Suppressor macrophage (primary cell): ENCODE measurements around the gene LRRK1.

Source experiments
- DNase-seq, 4 experiments: peaks; one replicate each; pipeline ENCODE4 v3.0.0-alpha.2; 2020 to 2022
- total RNA-seq, 17 experiments: gene quantifications; one replicate each; lab custom pipeline; 2026; ENCODE audit warnings: mixed read lengths in 6 of 17, inconsistent platforms in 3 of 17; lab: John Stamatoyannopoulos, UW

Gene LRRK1, protein sequence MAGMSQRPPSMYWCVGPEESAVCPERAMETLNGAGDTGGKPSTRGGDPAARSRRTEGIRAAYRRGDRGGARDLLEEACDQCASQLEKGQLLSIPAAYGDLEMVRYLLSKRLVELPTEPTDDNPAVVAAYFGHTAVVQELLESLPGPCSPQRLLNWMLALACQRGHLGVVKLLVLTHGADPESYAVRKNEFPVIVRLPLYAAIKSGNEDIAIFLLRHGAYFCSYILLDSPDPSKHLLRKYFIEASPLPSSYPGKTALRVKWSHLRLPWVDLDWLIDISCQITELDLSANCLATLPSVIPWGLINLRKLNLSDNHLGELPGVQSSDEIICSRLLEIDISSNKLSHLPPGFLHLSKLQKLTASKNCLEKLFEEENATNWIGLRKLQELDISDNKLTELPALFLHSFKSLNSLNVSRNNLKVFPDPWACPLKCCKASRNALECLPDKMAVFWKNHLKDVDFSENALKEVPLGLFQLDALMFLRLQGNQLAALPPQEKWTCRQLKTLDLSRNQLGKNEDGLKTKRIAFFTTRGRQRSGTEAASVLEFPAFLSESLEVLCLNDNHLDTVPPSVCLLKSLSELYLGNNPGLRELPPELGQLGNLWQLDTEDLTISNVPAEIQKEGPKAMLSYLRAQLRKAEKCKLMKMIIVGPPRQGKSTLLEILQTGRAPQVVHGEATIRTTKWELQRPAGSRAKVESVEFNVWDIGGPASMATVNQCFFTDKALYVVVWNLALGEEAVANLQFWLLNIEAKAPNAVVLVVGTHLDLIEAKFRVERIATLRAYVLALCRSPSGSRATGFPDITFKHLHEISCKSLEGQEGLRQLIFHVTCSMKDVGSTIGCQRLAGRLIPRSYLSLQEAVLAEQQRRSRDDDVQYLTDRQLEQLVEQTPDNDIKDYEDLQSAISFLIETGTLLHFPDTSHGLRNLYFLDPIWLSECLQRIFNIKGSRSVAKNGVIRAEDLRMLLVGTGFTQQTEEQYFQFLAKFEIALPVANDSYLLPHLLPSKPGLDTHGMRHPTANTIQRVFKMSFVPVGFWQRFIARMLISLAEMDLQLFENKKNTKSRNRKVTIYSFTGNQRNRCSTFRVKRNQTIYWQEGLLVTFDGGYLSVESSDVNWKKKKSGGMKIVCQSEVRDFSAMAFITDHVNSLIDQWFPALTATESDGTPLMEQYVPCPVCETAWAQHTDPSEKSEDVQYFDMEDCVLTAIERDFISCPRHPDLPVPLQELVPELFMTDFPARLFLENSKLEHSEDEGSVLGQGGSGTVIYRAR (N-terminal part only)
- total RNA-seq: 34.0 to 71.6 (median 47.6) reads per million in 17 experiments

- DNase-seq: peak; percentile 68 to 90 (median 81)
Measured at GRCh38 chr15:100918690-100919480, at the start of gene LRRK1. LRRK1 (plus strand) TSS chr15:100919357; CDS start chr15:100924633, 5,276 bp downstream.

DNA sequence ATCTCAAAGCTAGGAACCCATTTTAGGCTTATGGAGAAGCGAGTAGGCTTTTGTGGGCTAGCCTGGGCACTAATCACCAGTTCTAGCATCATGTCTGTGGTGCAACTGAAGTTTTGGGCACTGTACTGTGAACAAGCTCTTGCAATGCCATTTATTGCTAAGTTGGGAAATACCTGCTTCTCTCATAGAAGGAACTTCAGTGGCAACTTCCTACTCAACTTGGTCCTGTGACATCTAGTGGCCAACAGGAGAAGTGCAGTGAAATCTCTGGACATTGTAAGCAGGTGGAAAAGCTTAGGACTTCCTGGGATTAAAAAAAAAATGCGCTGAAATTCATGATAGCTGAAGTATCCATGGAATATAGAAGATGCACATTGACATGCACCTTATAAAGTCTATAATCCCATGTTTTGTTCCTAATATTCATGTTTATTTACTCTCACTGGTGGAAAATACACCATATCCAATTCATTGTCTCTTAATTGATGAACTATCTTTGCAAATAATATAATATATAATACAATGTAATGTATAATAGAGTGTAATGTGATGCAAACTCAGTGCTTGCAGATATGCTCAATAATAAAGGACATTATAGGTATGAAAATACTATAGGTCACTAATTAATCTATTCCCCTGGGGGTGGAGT lies 46.0 kb upstream of the LRRK1 start:
- DNase-seq: peak; percentile 82 to 91 (median 88)

- DNase-seq: no peak
Measured at GRCh38 chr15:100875495-100875894, 43.7 kb upstream of the LRRK1 start.

DNA sequence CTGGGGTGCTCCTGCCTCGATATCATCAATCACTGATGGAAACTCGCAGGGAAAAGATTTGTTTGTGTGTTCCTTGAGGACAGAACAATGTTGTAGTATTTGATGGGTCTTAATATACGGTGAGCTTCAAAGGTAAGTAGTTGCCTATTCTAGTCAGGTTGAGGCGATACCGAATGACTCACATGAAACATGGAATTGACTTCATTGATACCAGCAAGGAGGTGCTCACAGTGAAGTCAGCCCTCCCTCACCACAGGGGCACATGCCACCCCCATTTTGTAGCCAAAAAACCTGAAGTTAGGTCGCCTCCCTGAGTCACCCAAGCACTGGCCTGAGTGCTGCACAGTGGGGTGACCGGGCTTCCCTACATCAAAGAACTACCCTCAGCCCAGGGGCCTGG lies 43.2 kb upstream of the LRRK1 start:
- no peak for DNase-seq

DNA sequence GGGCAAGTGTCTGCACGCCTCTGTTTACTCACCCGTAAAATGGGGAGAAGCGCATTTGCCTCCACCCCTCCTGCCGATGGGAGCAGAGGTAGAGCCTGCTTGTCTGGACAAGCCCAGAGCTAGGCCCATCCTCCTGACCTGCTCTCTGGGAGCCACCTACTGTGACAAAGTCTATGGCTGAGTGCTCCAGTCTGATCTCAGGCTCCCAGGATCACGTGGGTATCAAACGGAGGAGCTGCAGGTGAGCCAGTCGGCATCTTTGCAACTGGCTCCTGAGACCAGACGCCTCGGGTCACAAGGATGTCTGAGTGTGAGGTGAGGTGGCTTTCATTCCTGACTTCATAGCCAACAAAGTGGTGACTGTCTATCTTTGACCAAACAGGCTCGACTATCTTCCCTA lies 41.6 kb upstream of the LRRK1 start:
- DNase-seq: no peak

DNA sequence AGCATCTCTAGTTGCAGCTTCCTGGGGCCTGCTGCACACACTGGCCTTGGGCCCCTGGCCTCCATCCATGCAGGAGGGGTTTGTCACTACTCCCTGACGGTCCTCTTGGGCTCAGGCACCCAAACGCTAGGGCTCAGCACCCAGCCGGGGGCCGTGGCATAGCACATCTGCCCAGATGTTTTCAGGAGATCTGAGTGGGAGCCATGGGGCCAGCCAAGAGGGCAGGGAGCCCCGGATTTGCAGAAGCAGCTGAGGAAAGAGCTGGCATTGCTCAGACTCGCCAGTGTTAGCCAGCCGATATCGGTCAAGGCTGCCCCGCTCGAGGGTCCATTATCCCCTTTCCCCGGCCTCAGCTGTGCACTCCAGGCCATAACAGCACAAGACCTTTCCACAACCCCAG lies 41.0 kb upstream of the LRRK1 start:
- DNase-seq: no peak

DNA sequence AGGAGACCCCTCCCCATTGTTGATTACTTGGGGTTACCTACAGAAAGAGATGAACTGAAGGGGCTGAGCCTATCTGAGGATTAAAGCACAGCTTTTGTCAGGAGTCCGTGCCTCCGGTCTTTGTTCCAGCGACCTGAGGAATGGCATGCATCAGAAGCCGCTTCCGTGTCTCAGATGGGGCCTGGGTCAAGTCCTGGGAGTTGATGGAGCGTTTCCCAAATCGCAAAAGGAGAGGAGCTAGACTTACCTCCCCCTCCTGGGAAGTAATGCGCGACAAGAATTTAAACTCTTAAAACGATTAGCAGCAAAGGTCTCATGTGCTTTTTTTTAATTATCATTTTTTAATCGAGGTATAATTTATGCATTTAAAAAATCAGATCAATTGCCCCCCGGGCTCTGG lies 40.5 kb upstream of the LRRK1 start:
- DNase-seq: no peak

DNA sequence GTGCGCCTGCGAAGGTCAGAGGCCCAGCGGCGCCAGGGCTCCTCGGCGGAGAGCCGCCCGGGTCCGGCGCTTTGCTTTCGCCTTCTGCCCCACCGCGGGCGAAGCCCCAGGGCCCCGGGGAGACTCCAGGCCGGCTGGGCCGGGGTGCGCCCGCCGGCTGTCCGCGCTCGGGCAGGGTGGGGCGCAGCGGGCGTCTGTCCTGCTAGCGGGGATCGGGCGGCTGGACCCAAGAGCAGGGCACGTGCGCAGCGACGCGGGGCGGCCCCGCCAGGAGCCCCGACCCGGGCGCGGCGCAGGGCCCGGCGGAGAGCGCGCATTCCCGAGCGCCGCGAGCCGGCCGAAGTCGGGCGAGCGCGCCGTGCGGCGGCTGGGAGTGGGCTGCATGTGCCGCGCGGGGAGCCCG lies 40.1 kb upstream of the LRRK1 start:
- DNase-seq: no peak

- peak in 3 of 4 experiments; percentile 13 to 58 (median 30) for DNase-seq
Measured at GRCh38 chr15:100879464-100880138, 39.6 kb upstream of the LRRK1 start, which contains the start of gene ALDH1A3. ALDH1A3 (plus strand) TSS chr15:100879831; CDS start chr15:100879908, 77 bp downstream.

- no peak for DNase-seq
Measured at GRCh38 chr15:100880139-100880896, 38.8 kb upstream of the LRRK1 start.

DNA sequence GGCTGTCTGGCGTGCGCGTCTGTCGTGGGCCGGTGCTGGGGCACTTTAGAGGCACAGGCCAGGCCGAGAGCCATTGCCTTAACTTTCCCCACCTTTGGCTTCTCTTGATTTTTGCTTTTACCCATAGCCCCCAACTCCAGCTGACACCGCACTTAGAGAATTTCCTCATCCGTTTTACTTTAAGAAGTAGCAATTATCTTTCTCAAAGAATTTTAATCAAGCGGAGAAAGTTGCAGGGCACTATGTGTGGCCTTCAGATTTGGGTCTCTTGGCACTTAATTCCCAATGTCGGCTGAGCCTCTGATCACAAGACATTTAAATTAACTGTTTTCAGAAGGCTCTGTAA lies 38.3 kb upstream of the LRRK1 start:
- no peak for DNase-seq

DNA sequence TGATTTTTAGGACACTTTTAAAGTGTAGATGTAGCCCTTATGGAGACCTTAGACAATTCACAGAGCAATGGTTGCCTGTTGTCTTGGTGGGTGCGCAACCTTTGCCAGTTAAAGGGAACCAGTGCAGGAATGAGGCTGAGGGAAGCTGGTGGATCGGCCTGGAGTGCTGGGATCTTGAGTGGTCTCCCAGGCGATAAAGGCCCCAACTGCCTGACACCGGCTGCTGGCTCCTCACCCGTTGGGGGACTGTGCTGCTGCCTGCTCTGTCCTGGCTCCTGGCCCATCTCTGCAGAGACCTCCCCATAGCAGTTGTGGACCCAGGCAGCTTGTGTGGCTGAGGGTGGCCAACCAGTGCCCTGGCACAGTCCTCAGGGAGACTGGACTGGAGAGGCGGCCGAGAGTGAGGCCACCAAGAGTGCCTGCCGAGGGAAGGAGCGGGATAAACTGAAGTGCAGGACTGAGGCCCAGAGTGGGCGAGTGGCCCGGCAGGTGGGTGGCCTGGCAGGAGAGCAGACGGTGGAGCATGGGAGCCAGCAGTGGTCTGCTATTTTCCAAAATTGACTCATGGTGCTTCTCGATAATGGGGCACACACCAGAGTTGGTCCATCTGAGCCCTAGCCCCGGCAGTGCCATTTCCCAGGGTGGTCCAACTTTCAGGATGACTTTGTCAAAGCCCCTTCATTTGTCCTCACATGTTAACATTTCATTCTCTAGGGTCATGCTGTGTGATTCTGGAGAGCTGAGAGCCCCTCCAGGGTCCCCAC lies 37.4 kb upstream of the LRRK1 start:
- no peak for DNase-seq

- DNase-seq: no peak
Measured at GRCh38 chr15:100885116-100885515, 34.0 kb upstream of the LRRK1 start.

- no peak for DNase-seq
Measured at GRCh38 chr15:100885811-100886210, 33.3 kb upstream of the LRRK1 start.

- no peak for DNase-seq
Measured at GRCh38 chr15:100887211-100887913, 31.8 kb upstream of the LRRK1 start.

- peak in 1 of 4 experiments; percentile 15 for DNase-seq
Measured at GRCh38 chr15:100889385-100890050, 29.6 kb upstream of the LRRK1 start.

- no peak for DNase-seq
Measured at GRCh38 chr15:100890051-100890720, 29.0 kb upstream of the LRRK1 start.
